Stimulated activated CD8-positive, alpha-beta memory T cell treated with anti-CD3 and anti-CD28 coated beads, Interleukin-4, amount 100 ng/mL, for 24 hours (primary cell): ENCODE measurements around the gene DLEC1.
A peak's percentile ranks its signal among the peaks of the same experiment; 100 is the strongest.

ENCODE experiments used
- DNase-seq: peaks from one replicate; pipeline ENCODE4 v3.0.0-alpha.2; 2020; ENCODE audit warnings: low read depth

DLEC1 gene

DNA sequence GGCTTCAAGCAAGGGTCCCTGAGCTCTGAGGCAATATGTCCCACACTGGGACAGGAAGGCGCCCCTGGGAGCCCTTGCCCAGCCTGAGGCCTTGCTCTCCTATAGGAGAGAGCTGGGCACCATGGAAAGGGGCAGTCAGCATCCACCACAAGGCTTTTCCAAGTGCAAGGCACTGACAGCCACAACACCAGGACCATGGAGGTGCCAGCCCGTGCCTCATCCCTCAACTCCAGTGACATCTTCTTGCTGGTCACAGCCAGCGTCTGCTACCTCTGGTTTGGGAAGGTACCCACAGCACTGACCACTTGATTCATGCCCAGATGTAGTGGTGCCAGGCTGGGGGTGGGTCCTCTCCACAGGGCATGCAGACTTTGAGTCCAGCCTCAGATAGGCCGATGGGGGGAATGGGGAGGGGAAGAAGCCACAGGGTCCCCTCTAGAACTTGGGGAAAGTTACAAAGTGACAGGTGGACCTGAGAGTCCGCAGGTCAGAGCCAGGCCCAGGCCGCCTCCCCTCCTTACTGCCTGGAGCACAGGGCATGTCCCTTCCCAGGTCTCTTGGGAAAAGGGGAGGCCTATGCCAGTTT is 36.6 kb upstream of the DLEC1 start:
- DNase-seq: no peak

DNA sequence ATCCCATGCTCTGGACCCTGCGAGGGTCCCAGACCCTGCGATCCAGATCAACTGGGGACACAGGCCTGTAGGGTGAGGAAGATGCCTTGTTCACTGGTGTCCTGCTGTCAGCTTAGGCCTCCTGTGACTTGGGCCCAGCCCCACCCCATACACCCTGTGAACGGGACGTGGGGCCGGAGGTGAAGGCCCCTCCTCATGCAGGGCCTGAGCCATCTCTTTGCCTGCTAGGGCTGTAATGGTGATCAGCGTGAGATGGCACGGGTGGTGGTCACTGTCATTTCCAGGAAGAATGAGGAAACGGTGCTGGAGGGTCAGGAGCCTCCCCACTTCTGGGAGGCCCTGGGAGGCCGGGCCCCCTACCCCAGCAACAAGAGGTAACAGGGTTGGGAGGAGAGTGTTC is 36.1 kb upstream of the DLEC1 start:
- DNase-seq: no peak

DNA sequence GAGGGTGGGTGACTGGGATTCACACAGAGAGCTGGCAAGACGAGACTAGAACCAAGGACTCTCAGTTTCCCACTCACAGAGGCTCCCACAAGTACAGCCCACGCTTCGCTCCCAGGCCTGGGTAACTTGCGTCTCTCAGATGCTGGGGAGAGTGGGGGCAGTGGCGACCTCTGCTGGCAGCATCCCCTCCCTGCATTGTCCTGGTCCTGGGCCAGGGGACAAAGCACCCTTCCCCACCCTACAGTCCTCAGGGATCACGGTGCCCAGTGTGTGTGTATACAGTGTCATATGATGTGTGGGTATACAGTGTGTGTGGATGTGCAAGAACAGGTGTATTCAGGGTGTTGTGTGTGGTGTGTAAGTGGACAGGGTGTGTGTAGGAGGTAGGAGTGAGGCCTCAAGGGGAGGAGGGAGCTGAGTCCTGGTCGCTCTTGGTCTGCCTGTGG is 35.6 kb upstream of the DLEC1 start:
- DNase-seq: peak; percentile 44

DNA sequence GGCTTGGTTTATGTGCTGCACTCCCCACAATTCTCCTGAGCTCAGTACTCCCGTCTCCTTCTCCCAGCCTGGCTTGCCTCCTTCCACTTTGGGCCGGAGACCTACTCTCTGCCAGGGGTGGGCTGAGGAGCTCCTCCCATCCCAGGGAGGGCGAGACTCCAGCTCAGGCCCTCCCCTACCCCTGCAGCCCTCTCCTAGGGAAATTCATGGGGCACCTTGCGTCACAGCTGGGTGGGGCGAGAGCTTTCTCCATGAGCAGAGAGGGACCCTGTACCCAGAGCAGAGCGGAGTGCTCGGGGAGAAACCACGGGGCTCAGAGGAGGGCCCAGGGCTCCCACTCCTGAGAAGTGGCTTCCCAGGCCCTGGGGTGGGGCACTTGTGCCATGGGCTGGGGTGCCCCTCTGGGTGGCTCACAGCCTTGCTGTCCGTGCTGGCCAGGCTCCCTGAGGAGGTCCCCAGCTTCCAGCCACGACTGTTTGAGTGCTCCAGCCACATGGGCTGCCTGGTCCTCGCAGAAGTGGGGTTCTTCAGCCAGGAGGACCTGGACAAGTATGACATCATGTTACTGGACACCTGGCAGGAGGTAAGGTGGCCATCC is 35.1 kb upstream of the DLEC1 start:
- DNase-seq: no peak

DNA sequence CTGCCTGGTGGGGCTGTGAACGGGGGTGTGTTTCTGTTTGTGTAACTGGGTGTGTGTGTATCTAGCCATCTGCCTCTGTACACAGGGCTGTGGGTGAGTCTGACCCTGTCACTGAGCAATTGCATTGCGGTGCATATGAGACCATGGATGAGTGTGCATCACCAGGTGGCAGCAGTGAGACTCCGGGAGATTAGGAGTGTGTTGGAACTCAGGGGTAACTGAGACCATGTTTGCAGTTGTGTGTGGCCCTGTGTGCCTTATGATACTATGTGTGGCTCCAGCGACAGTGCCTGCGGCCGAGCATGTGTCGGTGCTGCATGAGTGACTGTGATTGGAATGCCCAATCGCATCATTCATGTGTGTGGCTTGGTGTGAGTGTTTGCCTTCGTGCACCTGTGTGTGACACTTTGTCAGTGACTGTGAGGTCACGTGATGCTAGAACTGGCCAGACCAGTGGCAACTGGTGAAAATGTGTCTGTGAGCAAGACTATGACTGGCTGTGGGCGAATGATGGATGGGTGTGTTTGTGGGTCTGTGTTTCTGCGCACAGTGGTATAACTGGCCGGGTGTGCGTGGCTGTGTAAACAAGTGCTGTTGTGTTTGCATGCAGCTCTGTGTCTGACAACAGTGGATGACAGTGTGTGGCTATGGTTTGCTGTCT is 34.5 kb upstream of the DLEC1 start:
- no peak for DNase-seq

DNA sequence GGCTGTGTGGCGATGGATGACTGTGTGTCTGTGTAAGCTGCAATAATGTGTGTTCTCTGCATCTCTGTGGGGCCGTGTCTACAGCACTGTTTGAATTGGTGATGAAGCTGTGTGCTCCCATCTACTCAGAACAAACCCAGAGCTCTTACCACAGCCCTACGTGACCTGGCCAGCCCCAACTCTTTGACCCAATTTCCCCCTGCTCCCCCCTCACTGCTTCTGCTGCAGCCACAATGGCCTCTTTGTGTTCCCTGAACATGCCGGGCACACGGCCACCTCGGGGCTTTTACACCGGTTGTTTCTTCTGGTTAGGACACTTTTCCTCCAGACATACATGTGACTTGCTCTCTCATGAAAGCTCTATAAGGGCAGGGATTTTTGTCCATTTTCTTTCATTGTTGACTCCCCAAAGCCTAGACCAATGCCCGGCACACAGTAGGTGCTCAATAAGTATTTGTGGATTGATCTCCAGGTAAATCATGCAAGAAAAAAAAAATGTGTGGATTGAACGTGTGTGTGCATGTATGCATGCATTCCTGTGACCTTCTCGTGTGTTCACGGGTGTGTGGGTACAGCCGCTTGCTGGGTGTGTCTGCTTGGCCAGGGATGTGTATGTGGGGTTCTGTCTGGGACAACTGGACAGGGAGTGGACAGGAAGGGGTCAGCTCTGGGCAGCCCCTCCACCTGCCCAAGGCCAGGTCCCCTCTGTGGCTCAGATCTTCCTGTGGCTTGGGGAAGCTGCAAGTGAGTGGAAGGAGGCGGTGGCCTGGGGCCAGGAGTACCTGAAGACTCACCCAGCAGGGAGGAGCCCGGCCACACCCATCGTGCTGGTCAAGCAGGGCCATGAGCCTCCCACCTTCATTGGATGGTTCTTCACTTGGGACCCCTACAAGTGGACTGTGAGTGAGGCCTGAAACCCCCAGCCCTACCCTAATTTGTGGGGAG is 33.7 kb upstream of the DLEC1 start:
- DNase-seq: no peak

DNA sequence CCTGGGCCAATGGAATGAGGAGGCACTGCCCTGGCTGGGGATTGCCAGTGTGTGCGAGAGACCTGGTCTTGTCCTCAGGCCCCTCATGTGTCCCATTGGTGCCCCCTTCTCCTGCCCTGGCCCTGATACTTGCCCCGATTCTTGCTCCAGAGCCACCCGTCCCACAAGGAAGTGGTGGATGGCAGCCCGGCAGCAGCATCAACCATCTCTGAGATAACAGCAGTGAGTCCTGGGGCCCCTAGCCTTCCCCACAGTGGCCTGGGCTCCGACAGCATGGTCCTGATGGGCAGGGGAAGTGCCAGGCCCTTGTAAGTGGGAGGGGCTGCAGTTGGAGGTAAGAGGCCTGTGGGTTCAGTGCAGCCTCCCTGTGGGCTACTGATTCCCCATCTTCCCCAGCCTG is 33.0 kb upstream of the DLEC1 start:
- DNase-seq: no peak

DNA sequence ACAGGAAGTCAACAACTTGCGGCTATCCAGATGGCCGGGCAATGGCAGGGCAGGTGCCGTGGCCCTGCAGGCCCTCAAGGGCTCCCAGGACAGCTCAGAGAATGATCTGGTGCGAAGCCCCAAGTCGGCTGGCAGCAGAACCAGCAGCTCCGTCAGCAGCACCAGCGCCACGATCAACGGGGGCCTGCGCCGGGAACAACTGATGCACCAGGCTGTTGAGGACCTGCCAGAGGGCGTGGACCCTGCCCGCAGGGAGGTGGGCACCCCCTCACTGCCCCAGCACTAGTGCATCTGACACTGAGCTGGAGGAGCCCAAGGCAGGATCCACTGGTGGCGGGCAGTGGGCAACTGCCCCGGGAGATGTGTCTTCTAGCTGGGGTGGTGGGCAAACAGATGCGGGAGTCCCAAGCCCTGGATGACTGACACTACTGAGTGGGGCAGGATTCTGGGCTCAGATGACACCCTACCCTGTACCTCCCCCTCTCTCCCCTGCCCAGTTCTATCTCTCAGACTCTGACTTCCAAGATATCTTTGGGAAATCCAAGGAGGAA is 32.5 kb upstream of the DLEC1 start:
- no peak for DNase-seq

DNA sequence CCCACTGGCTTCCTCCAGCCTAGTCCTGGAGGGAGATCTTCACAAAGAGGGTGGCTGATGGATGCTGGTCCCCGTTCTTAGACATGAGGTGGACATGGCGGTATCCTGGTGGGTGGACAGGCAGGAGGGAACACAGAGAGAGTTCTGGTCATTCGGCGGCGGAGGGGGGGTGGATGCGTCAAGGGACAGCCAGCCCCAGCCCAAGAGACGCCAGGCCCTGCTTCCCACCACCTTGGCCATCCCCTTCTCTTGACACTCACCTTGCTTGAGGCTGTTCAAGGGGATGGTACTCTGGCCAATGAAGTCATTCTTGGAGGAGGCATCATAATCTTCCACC is 31.3 kb upstream of the DLEC1 start:
- no peak for DNase-seq

DNA sequence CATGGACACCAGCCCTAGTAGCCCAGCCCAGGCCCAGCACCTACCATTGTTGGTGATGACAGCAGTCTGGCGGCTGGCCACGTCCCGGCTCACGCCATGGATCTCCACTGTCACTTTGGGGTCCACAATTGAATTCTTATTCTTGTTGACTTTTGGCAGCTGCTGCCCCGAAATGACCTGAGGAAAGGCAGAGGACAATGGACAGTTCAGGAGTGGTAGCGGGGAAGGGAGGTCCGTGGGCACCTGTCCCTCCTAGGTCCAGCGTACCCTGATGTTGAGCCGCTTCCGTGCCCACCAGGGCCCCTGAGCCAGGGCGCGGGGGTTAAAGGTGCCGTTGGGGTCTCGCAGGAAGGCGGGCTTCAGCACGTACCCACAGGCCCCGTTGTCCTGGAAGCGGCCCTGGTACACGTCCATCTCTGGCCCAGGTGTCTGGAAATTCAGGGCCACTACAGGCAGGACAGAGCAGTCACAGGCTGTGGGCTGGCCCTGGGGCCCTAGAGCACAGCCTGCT is 30.8 kb upstream of the DLEC1 start:
- no peak for DNase-seq

DNA sequence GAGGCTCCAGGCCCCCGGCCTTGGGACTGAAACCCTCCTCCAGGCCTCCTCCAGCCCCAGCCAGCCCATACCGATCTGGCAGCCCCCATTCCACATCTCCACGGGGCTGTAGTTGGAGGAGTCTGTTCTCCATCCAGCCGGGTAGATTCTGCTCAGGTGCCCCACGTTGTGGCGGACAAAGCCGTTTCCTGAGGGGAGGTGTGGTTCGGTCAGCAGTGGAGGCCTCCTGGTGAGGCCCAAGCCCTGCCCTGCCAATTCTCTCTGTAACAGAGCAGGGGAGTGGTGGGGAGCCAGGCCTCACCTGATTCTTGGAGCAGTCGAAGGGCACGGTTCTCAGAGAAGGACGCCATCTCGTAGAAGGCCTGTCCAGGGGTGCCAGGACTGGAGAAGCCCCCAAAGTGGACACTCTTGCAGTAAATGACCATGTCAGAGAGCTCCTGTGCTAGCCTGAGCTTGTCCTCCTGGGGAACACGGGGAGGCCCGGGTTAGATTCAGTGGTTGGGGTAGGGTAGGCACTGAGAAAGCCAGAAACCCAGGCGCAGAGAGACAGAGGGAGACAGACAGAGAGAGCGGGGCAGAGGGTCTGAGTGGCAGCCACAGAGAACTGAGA is 29.9 kb upstream of the DLEC1 start:
- no peak for DNase-seq

DNA sequence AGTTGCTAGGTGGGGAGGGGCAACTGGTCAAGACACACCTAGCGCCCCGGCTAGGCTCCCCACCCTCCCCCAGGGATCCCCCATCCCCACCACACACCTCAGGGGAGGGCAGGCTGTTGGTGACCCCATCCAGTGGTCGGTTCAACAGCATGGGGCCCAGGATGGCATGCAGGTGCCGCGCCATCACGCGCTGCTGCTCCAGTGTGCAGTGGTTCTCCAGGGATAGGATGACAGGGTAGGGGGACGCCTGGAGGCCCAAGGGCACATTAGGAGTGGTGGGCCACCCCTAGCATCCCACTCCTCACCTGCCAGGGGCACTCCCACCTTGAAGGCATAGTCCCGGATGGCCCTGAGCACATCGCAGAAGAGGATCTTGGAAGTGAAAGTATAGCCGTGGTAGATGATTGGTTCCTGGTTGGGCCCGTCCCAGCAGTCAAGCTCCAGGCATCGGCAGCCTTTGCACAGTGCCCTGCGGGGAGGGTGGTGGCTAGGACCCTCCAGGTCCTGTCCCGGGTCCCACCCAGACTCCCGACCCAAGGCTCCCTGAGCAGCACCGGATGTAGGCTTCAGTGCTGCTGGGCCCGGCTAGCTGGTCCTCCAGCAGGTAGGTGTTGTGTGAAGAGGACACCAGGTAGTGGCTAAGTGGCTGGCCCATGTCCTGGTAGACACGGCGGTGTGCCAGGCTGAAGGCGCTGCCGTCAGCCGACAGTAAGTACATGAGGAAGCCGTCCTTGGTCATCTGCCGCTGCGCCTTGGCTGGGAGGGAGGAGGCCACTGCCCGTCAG is 29.0 kb upstream of the DLEC1 start:
- DNase-seq: no peak

DNA sequence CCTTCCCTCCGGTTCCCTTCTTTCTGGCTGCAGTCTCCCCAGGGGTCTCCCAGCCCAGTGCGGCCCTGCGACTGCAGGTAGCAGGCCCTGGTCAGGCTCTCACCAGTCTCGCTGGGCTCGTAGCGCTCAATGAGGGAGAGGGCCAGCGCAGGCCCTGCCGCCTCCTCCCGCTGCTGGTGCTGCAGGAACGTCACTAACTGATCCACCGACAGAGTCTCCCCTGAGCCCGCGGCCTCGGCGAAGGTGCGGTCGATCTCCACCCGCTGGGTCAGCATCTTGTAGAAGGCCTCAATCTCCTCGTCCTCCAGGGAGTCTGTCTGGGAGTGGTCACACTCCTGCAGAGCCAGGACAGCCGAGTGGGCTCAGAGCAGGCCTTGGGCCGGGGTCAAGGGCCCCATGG is 27.9 kb upstream of the DLEC1 start:
- DNase-seq: no peak

DNA sequence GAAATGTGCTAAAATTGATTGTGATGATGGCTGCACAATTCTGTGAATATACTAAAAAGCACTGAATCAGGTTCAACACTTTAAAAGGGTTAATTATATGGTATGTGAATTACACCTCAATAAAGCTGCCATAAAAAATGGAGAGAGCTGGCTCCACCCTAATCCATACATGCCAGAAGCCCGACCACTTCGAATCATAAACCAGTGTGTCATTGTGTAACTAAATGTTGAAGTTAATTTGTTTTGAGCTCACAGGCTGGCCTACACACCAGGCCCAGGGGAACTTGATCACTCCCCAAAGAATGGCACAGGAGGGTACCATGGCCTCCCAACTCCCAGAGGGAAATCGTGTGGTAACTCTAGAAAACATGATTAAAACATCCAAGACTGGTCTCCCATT is 23.5 kb upstream of the DLEC1 start:
- no peak for DNase-seq

DNA sequence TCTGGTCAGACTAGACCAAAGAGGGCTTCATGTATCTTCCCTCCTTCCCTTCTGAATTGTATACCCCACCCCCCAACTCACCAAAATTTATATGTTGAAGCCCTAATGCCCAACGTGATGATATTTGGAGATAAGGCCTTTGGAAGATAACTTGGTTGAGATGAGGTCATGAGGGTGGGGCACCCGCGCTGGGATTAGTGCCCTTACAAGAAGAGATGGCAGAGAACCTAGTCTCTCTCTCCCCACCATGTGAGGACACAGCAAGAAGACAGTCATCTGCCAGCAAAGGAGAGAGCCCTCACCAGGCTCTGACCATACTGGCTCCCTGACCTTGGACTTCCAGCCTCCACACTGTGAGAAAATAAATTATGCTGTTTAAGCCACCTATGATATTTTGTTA is 23.0 kb upstream of the DLEC1 start:
- DNase-seq: no peak

DNA sequence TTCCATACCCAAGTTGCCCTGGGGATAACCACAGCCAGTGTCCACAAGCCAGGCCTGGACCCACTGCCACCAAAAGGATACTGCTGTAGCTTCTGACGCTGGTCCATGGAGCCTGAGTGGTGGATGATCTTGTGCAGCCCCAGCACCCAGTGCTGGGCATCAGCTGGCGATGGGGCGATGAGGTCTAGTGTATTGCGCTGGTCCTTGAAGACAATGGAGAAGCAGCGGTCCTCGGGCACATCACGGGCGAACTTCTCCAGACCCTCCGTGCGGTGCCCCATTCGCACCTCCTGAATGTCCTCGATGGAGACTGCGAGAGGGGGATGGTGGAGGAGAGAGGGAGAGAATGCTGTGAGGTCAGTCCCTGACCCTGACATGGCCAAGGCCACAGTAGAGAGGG is 22.6 kb upstream of the DLEC1 start:
- no peak for DNase-seq

DNA sequence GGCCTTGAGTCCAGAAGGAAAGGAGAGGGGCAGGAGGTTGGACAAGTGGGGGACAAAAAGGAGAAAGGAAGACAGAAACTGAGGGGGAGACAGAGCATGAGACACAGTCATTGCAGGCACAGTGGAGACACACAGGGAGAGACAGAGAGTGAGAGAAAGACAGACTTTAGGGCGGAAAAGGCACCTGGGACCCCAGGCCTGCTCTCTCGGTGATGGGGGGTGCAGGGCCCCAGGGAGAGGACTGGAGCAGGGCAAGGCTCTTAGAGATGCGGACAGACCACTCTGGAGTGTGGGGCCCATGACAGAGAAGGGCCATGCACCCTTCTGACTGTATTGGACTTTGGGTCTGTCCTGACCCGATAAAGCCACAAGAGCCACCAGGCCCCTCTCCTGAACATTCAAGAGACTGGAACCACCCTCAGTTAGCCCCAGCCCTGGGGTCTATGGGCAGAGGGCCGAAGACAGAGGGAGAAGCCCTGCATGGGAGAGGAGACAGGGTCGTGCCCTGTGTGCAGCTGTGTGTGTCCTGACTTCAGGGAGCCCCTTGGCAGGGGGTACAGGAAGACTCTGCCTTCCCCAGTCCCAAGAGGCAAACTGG is 22.1 kb upstream of the DLEC1 start:
- no peak for DNase-seq

DNA sequence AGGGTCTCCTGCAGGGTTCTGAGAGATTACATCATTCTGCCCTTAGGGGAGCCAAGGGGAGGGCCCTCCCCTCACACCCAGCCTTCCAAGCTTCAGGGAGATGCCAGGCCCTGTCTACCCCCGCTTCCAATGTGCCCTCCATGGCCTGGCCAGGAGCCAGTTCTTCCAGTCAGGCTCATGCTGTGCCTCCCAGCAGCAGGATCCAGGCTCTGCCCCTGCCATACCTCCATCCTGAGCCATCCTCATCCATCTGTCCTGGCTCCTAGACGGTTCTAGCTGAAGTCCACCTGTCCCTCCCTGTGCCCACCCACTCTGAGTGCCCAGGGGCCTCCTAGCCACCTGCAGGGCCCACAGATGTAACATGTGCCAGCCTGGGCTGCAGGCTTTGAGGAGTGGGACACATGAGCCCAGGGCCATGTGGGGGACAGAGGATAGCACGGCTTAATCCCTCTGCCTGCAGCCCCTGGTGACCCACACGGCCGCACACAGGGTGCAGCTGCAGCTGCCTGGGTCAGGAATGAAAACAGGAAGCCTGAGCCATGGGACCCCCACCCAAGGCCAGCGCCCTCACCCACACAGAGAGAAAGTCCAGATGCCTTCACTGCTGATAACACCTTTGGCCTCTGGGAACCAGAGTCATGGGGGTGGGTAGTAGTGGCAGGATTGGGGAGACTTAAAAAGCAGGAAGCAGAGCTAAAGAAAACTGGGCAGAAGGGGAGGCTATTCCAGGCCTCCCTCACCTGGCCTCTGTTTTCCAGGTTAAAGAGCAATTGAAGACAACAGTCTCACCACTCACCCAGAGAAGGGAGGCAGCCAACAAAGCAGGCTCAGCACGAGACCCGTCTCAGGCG is 21.3 kb upstream of the DLEC1 start:
- DNase-seq: no peak
